Spleen (tissue), 7 donors: ENCODE data around the gene GRM5.

Source experiments
- POLR2AphosphoS5 ChIP-seq, 3 donors: sonication (generic); formaldehyde crosslinking; IDR thresholded peaks; one replicate each; pipeline ENCODE4 v1.5.1; 2017; ENCODE audit warnings: antibody characterized with exemption in 3 of 3
- TF ChIP-seq, protein P1 (sequence below), 11 experiments: fragments of 200-600 bp in 7 of 11; fragments of 450-650 bp in 4 of 11; sonication (generic) in 4 of 11; IDR thresholded peaks in 8 of 11; conservative IDR thresholded peaks in 3 of 11; 1 replicate in 7 of 11; 2 replicates in 4 of 11; pipeline versions ENCODE4 v1.4.0 to v1.8.0; 2016 to 2021; ENCODE audit warnings: antibody characterized with exemption in 11 of 11, inconsistent platforms in 4 of 11, mild to moderate bottlenecking in 1 of 11
- donor health status: DM: no; HTN: no; CAD: no; lungs with moderate emphysema.
- donor health status: DM: no; HTN: no; CAD: no.
- donor health status: DM: no; HTN: no; CAD: no.

DNA sequence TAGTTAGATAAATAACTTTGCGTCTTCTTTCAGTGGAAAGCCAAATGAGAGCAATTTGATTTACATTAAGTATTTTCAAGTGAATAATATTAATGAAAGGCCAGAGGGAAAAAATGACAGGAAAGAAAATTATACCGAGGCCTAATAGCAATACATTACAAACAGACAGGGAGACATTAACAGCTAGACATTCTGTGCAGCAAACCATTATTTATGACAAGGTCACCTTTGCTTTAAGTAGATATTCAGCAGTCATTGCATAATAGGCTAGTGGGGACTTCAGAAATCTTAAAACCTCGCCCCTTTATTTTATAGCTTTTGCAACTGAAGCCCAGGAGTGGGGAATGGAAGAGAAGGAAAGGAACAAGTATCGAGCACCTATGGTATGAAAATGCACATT lies 321.6 kb downstream of the GRM5 start:
- TF ChIP-seq, protein P1, sequence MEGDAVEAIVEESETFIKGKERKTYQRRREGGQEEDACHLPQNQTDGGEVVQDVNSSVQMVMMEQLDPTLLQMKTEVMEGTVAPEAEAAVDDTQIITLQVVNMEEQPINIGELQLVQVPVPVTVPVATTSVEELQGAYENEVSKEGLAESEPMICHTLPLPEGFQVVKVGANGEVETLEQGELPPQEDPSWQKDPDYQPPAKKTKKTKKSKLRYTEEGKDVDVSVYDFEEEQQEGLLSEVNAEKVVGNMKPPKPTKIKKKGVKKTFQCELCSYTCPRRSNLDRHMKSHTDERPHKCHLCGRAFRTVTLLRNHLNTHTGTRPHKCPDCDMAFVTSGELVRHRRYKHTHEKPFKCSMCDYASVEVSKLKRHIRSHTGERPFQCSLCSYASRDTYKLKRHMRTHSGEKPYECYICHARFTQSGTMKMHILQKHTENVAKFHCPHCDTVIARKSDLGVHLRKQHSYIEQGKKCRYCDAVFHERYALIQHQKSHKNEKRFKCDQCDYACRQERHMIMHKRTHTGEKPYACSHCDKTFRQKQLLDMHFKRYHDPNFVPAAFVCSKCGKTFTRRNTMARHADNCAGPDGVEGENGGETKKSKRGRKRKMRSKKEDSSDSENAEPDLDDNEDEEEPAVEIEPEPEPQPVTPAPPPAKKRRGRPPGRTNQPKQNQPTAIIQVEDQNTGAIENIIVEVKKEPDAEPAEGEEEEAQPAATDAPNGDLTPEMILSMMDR (IDR thresholded peaks at IDR 0.05 in 8 of 11, conservative IDR thresholded peaks at IDR 0.05 in 3 of 11) = no peak
- no peak for TF ChIP-seq POLR2AphosphoS5 (IDR thresholded peaks at IDR 0.05)
